ENCODE data around the gene CUX1.
"Not testable (repeated sequence)": the region's sequence is repeated elsewhere in the genome, so short reads cannot be mapped to it uniquely, and the experiment has no call there.

CUX1 gene

DNA sequence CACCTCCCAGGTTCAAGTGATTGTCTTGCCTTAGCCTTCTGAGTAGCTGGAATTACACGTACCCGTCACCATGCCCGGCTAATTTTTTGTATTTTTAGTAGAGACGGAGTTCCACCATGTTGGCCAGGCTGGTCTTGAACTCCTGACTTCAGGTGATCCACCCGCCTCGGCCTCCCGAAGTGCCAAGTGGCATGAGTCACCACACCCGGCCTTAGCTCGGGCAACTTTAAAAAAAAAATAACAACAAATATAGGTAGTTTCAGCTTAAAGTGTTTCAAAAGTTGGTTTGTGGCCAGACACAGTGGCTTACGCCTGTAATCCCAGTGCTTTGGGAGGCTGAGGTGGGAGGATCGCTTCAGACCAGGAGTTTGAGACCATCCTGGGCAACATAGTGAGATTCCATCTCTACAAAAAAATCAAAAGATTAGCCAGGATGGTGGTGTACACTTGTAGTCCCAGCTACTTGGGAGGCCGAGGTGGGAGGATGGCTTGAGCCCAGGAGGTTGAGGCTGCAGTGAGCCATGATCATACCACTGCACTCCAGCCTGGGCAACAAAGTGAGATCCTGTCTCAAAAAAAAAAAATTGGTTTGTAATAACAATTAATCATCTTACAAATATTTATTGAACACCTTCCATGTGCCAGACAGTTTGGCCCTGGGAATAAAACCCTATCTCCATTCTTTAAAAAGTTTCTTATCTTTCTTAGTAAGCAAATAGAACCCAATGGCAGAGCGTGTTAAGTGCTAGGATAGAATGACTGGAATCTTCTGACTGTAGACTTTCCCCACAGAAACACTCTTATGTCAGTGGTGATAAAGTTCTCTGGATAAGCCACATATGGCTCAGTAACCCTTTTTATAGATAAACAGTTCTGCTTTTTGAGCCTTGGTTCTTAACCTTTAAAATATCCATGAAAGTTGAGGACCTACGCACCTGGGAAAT is 104.4 kb downstream of the CUX1 start:
- not testable (repeated sequence) for DNase-seq

- DNase-seq = no peak
Measured at GRCh38 chr7:101922631-101923601, 105.5 kb downstream of the CUX1 start.

- no peak for DNase-seq
Measured at GRCh38 chr7:101923602-101923985, 106.2 kb downstream of the CUX1 start.

GRCh38 chr7:101924171-101924570 is 106.7 kb downstream of the CUX1 start:
- no peak for DNase-seq

GRCh38 chr7:101926265-101926664 is 108.8 kb downstream of the CUX1 start:
- DNase-seq = no peak

GRCh38 chr7:101927389-101927788 is 110.0 kb downstream of the CUX1 start:
- DNase-seq = no peak

DNA sequence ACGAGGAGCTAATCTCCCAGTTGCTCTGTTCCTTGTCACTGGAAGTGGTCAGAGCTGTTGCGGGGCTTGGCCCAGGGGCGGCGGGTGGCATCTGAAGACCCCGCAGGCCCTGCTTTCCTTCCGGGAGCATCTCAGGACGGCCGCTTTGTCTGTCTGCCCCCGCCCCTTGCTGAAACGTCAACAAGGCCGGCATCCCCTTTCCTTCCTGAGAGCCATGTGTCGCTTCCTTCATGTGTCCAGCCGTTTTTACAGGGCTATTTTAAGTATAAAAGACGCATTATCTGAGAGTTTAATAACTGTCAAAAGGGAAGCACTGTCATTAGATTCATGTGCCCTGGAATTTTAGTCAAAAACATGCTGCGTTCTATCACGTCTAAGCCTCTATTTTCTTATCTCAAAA is 110.4 kb downstream of the CUX1 start:
- DNase-seq = no peak

DNA sequence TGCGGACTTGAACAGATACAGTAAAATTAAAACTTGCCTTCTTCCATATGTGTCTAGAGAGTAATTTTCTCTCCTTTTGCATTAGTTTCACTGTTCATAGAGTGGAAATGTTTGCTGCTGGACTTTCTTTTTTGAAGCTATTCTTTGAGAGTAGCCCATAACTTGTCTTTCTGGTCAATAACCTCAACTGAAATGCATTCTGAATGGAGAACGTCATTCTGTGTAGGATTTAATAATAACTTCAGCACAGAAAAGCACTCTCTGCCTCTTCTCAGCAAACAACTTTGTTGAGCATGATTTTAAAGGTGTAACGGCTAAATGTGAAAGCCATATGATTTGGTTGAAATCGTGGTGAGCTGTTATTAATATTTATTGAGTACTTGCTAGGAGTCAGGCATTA is 111.8 kb downstream of the CUX1 start:
- no peak for DNase-seq

DNA sequence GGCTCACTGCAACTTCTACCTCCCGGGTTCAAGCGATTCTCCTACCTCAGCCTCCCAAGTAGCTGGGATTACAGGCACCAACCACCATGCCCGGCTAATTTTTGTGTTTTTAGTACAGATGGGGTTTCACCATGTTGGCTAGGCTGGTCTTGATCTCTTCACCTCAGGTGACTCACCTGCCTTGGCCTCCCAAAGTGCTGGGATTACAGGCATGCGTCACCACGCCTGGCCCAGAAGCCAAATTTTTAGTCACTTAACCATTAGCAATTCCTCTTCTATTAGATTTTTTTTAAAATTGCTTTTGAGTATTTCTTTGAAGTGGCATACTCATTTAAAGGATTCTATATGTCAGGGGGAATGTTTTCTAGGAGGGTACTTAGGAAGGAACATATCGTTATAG is 112.5 kb downstream of the CUX1 start:
- DNase-seq = not testable (repeated sequence)

- DNase-seq = no peak
Measured at GRCh38 chr7:101932083-101932482, 114.7 kb downstream of the CUX1 start.

DNA sequence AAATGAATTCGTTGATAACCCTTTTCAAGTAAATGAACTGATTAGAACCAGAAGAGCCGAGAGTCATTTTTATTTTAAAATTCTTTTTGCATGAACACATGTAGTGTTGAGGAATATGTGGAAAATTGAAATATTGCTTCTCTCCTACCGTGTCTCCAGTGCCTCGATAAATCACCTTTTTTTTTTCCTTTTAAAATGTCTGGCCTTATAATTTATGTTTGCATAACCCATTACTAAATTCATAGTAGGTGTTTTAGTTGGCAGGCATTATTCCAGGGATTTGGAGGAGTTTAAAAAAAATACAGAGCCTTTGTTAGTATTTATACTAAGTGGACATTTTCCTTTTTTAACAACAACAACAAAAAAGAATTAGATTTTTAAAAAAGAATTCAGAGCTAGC is 115.6 kb downstream of the CUX1 start:
- no peak for DNase-seq

- no peak for DNase-seq
Measured at GRCh38 chr7:101933688-101934121, 116.3 kb downstream of the CUX1 start.

DNA sequence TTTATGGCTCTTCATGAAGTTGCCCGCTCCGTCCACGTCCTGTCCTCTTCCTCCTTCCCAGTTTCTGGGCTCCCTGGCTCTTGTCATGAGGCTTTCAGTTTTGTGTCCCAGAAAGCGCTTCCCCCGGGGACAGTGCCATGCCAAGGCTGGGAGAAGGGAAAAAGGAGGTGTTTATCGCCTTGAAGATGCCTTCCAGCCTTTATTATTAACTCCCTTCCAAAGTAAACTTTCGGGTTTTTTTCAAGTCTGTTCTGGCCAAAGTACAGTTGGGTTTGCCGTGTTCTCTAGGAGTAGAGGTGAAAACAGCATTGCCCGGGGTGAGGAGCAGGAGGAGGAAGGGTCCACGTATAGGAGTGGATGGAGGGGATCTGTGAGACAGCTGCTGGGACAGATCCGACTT is 117.2 kb downstream of the CUX1 start:
- DNase-seq = no peak

DNA sequence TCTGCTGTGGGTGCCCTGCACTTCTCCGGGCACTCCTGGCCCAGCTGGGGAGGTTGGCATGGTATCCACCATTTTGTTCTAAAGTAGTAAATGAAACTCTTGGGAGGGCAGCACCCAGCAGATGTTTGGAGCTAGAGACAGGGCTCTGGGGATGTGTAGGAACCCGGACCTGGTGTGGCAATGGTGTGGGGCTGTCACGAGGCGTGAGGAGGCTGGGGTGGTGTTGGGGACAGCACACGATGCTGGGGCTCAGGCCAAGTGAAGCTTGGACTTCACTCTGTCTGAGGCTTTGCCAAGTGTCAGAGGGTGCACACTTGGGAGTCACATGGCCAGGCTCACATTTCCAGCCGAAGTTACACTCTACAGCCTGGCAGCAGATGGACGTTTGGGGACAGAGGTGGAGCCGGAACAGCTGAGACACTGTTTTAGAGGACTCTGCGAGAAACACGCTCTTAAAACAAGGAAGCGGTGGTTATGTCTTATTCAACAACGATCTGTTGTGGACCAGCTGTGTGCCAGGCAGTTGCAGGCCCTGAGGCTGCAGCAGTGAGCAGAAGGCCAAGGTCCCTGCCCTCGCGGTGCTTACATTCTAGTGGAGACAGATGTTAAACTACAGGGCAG is 118.2 kb downstream of the CUX1 start:
- no peak for DNase-seq

GRCh38 chr7:101936223-101936610 is 118.8 kb downstream of the CUX1 start:
- no peak for DNase-seq

- no peak for DNase-seq
Measured at GRCh38 chr7:101936611-101937231, 119.3 kb downstream of the CUX1 start.

- no peak for DNase-seq
Measured at GRCh38 chr7:101937717-101938514, 120.5 kb downstream of the CUX1 start.

DNA sequence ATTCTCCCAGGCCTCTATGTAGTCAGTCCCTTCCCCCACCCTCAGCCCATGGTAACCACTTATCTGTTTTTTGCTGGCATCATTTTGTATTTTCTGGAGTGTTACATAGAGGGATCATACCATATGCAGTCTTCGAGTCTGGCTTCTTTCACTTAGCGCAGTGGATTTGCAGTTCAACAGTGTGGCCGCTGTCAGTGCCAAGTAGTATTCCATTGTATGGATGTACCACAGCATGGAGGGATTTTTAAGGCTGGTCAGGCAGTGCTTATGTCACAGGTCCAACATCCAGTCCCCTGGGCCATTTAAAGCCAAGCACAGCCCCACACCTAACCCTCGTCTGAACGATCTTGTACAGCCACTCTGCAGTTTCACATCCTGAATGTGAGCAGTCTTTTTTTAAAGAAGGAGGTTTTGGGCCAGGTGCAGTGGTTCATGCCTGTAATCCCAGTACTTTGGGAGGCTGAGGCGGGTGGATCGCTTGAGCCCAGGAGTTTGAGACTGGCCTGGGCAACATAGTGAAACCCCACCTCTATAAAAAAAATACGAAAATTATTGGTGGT is 121.8 kb downstream of the CUX1 start:
- DNase-seq = no peak

- DNase-seq = no peak
Measured at GRCh38 chr7:101940151-101940550, 122.7 kb downstream of the CUX1 start.

DNA sequence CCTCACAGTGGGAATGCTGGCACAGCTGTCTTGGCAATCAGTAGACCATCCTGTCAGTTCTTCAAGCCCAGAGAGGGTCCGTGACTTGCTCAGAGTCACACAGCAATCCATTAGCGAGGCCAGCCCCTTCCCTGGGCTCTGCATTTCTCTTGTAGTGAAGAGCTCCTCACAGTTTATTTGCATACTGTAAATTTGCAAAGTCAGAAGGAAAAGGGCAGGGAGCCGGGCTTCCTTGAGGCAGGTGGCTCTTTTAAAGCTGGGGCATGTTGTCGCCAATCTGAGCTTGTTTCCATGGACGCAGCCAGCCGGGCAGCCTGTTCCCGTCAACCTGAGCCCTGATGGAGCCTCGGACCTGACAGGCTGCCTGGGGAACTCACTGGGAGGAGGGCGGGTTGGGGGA is 123.4 kb downstream of the CUX1 start:
- no peak for DNase-seq
